Superior temporal gyrus (tissue), 1 donor: ENCODE measurements around the gene ICA1L.
"Not testable (repeated sequence)": the region's sequence is repeated elsewhere in the genome, so short reads cannot be mapped to it uniquely, and the experiment has no call there.

Experiments used
- DNase-seq: peaks from one replicate; pipeline ENCODE4 v3.0.0-alpha.2; 2016; ENCODE audit errors: extremely low spot score

ICA1L gene

DNA sequence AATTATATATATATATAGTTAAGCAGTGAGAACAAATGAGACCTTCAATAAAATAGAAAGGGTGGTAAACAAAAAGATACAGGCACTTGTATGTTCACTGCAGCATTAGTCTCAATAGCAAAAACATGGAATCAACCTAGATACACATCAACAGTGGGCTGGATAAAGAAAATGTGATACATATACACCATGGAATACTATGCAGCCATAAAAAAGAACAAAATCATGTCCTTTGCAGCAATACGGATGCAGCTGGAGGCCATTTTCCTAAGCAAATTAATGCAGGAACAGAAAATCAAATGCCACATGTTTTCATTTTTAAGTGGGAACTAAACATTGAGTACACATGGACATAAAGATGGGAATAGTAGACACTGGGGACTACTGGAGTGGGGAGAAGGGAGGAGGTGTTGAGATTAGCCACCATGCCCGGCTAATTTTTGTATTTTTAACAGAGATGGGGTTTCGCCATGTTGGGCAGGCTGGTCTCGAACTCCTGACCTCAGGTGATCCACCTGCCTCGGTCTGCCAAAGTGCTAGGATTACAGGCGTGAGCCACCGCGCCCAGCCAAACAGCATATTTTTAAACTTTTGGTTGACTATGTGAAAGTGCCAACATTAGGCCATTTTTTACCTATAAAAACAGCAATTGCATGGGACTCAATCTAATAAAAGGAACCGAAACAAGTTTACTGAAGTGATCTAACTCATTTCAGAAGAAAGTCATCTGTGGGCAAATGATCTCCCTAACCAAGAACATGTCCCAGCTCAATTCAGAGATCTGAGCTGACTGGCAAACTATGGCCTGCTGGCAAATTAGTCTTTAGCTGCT is 23.7 kb downstream of the ICA1L start:
- no peak for DNase-seq

DNA sequence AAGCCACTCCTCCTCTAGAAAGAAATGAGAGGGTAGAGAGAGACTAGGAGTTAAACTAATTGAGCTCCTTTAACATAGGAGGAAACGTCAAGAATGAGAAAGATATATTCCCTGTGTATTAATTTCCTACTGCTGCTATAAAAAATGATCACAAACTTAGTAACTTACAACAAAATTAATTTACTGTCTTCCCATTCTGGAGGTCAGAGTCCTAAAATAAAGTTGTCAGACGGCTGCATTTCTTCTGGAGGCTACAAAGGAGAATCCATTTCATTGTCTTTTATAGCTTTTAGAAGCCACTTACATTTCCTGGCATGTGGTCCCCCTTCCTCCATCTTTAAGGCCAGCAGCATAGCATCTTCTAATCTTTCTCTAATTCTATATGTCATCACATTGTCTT is 26.9 kb downstream of the ICA1L start:
- DNase-seq: no peak

DNA sequence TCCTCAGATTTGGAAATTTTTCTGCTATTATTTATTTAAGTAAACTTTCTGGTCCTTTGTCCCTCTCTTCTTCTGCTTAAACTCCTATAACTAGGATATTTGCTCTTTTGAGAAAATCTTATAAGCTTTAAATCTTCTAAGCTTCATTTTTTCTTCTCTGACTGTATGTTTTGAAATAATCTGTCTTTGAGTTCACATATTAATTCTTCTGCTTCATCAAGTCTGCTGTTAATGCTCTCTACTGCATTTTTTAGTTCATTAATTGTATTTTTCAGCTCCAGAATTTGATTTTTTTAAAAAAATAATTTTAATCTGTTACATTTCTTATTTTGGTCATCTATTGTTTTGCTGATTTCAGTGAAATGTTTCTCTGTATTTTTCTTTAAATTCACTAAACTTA is 28.9 kb downstream of the ICA1L start:
- DNase-seq: no peak

DNA sequence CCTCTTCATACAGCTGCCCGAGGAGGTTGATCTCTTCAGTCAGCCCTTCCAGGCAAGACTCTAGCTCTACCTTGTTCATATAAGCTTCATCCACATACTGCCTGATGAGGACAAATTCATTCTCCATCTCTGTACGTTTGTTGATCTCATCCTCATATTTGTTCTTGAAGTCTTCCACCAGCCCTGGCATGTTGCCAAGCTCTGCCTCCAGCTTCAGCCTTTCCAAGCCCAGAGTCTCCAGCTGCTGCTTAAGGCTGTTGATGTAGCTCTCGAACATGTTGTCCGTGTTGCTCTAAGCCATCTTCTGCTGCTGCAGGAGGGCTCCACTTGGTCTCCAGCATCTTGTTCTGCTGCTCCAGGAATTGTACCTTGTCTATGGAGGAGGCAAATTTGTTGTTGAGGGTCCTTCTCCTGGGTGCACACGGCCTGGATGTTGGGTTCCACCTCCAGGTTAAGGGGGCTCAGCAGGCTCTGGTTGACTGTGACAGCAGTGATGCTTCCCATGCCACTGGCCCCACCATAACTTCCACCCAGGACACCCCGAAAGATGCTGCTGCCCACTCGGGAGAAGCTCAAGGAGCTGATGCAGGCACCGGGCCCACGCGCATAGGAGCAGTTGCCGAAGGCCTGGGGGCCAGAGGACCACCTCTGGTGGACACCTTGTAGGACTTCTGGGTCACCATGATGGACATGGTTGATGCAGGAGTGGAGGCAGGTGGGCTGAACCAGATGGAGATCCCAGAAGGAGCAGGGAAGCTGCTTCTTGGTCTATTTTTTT is 30.3 kb downstream of the ICA1L start:
- DNase-seq: no peak

DNA sequence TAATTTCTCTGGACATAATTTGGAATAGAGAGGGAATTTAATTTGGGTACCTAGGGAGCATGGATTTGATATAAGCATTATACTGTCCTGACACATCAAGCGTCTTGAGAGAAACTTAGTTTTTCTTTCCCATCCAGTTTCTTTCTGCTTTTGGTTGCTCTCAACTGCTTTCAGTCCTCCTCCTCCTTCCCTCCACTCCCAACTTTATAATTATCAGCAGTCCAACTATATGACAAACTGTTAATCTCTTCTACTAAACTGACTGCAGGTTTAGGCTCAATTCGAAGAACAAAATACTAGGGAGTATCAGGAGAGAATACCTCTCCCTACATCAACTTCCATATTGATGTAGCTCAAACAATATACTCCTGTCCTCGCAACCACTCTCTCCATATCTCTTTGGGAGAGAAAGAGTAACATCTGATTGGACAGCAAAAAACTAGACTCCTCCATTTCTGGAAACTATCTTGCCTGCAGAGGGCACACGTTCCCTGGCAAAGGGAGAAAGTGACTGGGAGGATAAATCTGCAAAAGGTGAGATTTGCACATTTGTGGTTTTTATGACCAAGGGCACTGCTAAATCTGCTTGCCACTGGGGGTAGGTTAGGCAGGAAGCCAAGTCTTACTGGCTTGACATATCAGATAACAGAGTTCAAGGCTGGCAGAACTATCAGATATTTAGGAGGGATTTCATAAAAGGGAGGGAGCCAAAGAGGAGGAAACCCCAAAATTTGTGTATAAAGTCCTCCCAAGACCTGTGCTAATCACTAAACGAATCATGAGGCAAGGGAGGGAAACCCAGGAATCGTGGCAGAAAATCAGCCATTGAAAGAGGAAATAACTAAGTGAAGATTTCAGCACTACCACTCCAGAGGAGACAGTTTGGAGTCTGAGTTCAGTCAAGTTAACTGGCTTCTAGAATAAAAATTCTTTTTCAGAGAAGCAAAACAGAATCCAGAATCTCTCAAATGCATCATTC is 40.0 kb downstream of the ICA1L start:
- DNase-seq: peak; percentile 49

DNA sequence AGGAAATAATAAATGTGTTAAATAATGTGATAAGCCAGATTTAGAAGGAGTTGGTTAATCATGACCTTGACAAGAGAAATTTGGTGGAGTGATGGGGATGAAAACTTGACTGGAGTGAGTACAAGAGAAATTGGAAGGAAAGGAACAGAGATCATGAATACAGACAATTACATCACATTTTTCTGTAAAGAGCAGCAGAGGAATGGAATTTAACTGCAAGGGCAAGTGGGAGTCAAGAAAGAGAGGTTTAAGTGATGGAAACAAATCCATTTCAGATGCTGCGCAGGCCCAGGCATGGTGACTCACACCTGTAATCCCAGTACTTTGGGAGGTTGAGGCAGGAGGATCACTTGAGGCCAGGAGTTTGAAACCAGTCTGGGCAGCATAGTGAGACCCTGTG is 46.7 kb downstream of the ICA1L start:
- no peak for DNase-seq

DNA sequence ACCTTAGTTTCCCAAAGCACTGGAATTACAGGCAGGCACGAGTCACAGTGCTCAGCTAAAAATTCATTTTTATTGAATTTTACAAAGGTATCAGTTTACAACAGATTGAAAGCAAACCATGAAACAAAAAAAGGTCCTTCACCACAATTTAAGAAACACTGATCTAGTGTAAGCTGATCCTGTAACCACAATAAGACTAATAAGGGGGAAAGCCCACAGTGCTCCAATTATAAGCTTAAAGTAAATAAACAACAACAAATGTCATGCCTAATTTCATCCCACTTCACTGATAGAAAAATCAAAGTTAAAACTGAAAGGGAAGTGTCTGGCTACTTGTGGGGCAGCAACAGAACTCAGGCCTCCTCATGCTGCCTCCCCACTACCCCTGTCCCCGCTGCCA is 49.2 kb downstream of the ICA1L start:
- DNase-seq: no peak

DNA sequence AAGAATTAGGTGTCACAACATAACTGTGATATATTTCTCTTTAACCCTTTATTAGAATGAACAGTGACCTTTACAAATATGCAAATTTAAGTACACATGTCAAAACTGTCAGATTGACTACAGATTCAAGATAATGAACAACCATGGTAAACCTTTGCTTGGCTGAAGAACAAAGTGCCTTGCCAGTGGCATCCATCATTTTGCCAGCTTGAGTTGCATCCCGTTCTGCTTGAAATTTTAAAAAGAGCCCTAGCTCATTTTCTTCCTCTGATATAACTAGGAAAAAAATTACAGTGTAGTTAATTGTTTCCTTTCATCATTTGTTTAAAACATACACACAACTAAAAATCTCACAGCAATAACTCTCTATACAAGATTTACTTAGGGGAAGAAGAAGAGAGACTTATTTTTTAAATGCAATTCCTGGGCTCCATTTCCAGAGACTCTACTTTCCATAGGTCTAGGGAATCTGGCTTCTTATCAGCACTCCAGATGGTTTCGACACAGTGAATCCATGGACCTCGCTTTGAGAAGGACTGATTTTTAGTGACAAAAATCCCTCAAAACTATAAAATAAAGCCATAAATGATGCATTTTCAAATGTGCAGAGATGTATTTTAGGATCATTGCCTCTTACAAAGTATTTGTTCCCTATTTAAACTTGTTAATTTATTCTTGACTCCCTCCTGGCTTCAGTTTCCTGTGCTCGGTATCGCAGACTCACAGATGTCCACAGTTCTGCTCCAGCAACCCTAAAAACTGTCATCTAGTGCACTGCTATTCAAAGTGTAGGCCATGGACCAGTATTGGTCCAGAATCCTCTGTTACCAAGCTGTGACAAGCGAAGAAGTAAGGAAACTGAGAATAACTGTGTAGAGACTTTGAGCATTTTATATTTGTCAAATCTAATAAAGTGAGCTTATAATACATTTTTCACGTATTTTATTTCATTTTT is 50.1 kb downstream of the ICA1L start:
- DNase-seq: peak; percentile 59

DNA sequence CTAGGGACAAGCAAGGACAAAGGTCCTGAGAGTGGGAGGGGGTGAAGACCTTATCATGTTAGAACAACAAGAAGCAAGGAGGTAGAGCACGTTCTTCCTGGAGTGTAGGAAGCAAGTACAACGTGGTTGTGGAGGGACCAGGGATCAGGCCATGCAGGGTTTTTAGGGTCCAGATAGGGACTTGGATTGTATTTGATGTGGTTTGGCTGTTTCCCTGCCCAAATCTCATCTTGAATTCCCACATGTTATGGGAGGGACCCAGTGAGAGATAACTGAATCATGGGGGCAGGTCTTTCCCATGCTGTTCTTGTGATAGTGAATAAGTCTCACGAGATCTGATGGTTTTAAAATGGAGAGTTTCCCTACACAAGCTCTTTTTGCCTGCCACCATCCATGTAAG is 53.2 kb downstream of the ICA1L start:
- DNase-seq: no peak

DNA sequence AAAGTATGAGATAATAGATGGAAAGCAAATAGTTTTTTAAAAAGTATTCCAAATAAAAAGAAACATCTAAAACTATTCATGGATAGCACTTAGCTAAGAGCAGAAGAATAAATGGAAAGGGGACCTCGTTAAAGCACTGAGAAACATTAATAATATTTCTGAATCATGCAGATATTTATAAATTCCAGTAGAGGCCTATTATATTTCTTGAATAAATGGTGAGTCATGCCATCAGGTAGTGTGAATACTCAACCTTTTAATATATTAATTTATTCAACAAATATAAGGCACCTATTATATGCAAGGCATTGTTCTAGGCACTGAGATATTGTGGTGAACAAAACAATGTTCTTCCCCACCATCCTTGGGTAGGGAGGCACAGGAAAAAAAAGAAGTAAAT is 53.8 kb downstream of the ICA1L start:
- DNase-seq: no peak

DNA sequence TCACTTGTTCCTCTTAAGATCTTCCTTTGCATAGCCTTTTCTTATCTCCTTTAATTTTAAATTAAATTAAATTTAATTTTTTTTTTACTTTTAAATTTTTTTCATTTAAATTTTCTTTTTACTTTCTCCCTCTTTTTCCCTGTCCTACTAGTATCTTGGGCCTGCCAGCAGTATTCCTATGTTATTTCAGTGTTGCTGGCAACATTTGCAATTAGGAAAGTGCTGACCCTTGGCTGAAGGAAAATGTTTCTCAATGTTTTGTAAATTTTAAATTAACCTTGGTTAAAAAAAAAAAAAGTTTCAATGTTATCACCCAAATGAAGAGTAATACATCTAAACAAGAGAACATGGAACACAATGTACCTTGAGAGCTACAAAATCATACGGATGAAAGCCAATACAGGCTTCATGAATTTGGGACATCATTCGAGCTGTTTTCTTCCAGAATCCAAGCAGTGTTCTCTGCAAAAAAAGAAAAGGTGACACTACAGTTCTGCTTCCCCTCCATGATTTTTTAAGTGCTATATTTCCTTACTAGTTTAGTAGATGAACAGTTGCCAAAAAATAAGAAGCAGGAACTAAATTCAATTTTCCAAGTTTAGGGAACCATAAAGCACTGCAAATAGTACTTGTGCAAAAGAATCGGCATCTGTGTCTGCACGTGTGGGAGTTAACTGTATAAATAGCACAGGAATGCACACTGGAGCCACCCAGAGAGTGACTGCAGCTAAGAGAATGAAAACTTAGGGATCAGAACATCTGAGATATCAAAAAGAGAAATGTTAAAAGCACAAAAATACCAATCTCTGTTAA is 55.8 kb downstream of the ICA1L start:
- peak; percentile 55 for DNase-seq

DNA sequence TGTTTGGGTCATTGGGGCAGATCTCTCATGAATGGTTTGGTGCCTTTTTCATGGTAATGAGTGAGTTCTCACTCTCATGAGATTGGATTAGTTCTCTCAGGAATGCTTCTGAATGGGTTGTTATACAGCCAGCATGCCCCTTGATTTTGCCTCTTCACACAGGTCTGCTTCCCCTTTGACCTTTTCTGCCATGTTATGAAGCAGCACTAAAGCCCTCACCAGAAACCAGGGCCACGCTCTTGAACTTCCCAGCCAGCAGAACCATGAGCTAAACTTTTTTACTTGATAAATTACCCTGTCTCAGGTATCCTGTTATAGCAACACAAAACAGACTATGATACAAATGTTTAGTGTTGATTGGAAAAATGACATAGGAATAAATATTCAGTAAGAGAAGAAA is 57.3 kb downstream of the ICA1L start:
- no peak for DNase-seq

DNA sequence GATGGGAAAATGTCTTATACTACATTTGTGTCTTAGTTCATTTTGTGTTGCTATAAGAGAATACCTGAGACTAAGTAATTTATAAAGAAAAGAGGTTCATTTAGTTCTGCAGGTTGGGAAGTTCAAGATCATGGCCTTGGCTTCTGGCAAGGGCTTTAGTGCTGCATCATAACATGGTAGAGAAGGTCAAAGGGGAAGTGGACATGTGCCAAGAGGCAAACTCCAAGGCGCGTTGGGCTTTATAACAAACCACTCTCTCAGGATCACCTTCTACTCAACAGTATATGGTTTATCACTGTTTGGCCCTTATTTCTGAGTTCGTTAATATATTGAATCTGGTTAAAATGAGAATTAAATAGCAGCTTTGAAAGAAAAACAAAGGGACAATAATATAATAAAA is 58.2 kb downstream of the ICA1L start:
- DNase-seq: no peak

DNA sequence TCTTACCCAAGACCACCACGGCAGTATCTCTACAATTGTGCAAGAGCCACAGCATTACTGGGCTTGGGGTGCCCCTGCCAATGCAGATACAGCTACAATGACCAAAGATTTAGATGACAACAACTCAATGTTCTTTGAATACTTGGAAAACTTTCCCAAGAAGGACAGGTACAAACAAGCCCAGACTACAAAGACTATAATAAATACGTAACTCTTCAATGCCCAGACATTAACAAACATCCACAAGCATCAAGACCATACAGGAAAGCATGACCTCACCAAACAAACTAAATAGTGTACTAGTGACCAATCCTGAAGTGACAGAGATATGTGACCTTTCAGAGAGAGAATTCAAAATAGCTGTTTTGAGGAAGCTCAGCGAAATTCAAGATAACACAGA is 62.8 kb downstream of the ICA1L start:
- no peak for DNase-seq

DNA sequence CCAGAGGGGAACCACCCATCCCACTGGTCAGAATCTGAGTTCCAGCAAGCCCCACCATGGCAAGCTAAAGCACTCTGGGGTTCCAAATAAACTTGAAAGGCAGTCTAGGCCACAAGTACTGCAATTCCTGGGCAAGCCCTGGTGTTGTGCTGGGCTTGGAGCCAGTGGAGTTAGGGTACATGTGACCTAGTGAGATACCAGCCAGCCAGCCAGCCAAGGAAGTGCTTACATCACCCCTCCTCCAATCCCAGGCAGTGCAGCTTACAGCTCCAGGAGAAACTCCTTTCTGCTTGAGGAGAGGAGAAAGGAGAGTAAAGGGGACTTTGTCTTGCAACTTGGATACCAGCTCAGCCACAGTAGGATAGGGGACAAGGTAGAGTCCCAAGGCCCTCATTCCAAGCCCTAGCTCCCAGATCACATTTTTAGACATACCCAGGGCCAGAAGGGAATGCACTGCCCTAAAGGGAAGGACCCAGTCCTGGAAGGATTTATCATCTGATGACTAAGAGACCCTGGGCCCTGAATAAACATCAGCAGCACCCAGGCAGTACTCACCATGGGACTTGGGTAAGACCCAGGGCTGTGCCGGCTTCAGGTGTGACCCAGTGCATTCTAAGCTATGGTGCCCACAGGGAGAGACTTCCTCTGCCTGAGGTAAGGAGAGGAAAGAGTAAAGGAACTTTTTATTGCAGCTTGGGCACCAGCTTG is 64.0 kb downstream of the ICA1L start:
- peak; percentile 36 for DNase-seq

DNA sequence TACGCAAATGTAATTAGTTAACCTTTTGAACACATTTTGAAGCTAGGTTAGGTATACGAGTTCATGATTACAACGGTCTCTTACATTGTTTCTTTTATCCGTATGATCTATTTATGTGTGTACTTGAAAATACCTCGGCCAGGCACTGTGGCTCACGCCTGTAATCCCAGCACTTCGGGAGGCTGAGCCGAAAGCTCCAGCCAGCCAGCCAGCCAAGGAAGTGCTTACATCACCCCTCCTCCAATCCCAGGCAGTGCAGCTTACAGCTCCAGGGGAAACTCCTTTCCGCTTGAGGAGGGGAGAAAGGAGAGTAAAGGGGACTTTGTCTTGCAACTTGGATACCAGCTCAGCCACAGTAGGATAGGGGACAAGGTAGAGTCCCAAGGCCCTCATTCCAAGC is 65.7 kb downstream of the ICA1L start:
- DNase-seq: not testable (repeated sequence)

DNA sequence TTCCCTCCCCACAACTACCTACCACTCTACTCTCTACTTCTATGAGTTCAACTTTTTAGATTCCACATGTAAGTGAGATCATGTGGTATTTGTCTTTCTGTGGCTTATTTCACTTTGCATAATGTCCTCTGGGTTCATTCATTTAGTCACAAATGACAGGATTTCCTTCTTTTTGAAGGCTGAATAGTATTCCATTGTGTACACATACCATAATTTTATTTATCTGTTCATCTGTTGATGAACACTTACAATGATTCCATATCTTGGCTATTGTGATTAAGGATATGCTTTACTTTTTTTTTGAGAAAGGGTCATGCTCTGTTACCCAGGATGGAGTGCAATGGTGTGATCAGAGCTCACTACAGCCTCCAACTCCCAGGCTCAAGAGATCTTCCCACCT is 73.6 kb downstream of the ICA1L start:
- no peak for DNase-seq

DNA sequence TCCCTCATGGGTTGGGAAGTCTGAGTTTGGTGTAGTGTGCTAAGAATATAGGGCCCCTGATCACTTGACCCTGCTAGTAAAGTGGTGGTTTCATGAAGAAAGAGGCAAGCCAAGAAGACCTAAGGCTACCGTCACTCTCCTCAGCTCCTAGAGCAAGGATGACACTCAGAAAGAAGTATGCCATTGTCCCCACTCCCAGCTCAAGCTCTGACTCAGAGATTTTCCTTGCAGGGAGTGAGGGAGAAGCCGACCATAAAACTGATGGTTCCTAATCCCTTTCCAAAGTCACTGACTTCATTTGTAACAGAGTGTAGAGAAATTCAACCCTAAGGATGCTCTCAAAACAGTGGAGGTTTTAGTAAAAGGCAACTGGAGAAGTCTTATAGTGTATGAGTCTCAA is 80.9 kb downstream of the ICA1L start:
- DNase-seq: no peak

DNA sequence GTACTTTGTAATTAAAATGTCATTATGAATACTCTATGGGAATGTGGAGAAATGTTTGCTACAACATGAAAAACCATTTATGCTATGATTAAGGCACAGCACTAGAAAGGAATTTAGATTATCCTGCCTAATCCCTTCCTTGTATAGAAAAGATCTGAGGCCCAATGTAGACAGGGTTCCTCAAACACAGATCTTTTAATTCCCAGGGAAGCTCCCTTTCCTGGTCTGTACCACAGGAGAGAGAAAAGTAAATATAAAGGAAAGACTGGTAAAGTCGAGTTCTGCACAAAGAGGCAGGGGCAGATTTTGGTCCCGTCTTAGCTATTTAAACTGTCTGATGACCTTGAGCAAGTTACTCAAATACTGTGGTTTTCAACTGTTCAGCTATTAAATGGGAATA is 84.7 kb downstream of the ICA1L start:
- no peak for DNase-seq
